Activated CD8-positive, alpha-beta memory T cell treated with anti-CD3 and anti-CD28 coated beads, Interleukin-2, amount 50 U/mL, for 1 hour (primary cell): ENCODE data around the gene BIN1.

Source experiments
- DNase-seq: peaks from one replicate; pipeline ENCODE4 v3.0.0-alpha.2; 2020; ENCODE audit errors: extremely low read depth

Gene BIN1

GRCh38 chr2:127024769-127025358 is 82.1 kb downstream of the BIN1 start:
- no peak for DNase-seq

GRCh38 chr2:127023504-127023903 is 83.5 kb downstream of the BIN1 start:
- no peak for DNase-seq

GRCh38 chr2:127022817-127023216 is 84.1 kb downstream of the BIN1 start:
- DNase-seq: no peak

GRCh38 chr2:127020536-127020935 is 86.4 kb downstream of the BIN1 start:
- no peak for DNase-seq

- DNase-seq: no peak
These were observed 89.4 kb downstream of the BIN1 start for GRCh38 chr2:127017548-127017947.

- DNase-seq: no peak
These were observed 90.6 kb downstream of the BIN1 start for GRCh38 chr2:127016329-127016728.

- DNase-seq: no peak
These were observed 91.6 kb downstream of the BIN1 start for GRCh38 chr2:127015106-127015910.

- DNase-seq: no peak
These were observed 92.3 kb downstream of the BIN1 start for GRCh38 chr2:127014630-127015029.

GRCh38 chr2:127014224-127014623 is 92.7 kb downstream of the BIN1 start:
- no peak for DNase-seq

GRCh38 chr2:127012868-127013267 is 94.1 kb downstream of the BIN1 start:
- DNase-seq: no peak

- no peak for DNase-seq
These were observed 94.7 kb downstream of the BIN1 start for GRCh38 chr2:127012215-127012614.

- no peak for DNase-seq
These were observed 95.2 kb downstream of the BIN1 start for GRCh38 chr2:127011796-127012195.

- DNase-seq: no peak
These were observed 95.7 kb downstream of the BIN1 start for GRCh38 chr2:127011231-127011661.

GRCh38 chr2:127008265-127009015 is 98.5 kb downstream of the BIN1 start:
- DNase-seq: no peak

GRCh38 chr2:127007652-127008051 is 99.3 kb downstream of the BIN1 start:
- DNase-seq: no peak

- DNase-seq: no peak
These were observed 100.0 kb downstream of the BIN1 start for GRCh38 chr2:127006962-127007361.

- DNase-seq: no peak
These were observed 101.9 kb downstream of the BIN1 start for GRCh38 chr2:127004893-127005600.

GRCh38 chr2:127003070-127003800 is 103.7 kb downstream of the BIN1 start:
- DNase-seq: no peak

- DNase-seq: no peak
These were observed 105.2 kb downstream of the BIN1 start for GRCh38 chr2:127001751-127002150.

GRCh38 chr2:127000937-127001336 is 106.0 kb downstream of the BIN1 start:
- DNase-seq: no peak

GRCh38 chr2:127000194-127000593 is 106.8 kb downstream of the BIN1 start:
- no peak for DNase-seq
